ENCODE results near the gene DCTN1.
"Not testable (repeated sequence)": the region's sequence is repeated elsewhere in the genome, so short reads cannot be mapped to it uniquely, and the experiment has no call there.

DCTN1 gene

DNA sequence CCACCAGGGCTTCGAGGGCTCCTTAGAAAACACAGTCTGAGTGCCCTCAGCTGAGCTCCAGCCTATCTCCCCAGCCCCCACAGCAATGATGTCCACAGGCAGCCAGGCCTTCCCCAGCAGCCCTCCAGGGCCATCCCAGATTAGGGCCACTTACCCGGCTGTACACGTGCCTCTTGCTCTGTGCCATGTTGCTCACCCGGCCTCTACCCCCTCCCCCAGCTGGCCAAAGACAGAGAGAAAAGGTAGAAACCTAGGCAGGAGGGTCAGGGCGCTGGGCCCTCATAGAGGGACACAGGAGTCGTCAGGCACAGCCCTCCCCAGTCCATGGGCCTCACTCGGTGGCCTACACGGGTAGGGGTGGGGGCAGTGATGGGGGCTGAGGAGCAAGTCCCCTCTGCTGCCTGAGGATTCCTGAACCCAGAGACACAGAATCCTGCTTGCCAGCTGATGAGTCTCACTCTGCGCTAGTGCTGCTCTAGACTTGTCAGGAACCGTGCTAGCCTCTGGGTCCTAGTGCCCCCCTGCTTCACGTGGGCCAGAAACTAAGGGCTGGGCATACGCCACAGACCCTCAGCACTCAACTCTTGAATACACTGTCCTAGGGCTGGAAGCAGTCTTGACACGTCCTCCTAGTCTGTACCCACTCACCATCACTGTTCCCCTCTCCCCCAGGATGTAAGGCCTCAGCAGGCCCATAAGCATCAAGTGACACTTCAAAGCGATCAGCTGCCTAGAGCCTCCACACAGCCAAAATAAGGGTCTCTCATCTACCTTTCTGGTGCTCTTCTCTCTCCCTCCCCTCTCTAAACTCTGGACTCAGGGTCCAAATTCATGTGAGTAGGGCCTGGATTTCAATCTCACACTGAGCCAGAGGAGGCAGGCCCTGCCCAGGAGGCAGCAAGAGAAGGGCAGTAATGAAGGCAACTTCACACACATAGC, at the start of gene DCTN1:
TSS of gene DCTN1 (minus strand) at position 461 of the 939 bp plus-strand sequence. CDS start at position 187, 274 bp downstream.
- no peak for DNase-seq

DNA sequence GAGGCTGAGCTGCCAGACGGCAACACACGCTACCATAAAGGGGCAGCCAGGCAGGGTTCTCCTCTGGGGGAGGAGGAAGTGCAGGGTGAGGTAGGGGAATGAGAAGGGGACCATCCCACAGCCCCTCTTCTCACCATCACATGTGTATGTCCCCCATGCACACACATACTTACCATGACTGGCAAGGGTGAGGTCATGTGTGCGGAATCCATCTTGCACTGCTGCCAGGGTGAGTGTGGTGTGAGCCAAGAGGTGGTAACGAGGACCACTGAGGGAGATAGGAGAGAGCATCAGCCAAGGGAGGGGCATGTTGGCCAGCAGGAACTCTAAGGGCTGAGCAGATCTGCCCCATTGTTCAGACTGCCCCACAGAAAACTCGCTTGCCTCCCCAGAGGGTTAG, 48.6 kb upstream of the DCTN1 start:
- DNase-seq = no peak

DNA sequence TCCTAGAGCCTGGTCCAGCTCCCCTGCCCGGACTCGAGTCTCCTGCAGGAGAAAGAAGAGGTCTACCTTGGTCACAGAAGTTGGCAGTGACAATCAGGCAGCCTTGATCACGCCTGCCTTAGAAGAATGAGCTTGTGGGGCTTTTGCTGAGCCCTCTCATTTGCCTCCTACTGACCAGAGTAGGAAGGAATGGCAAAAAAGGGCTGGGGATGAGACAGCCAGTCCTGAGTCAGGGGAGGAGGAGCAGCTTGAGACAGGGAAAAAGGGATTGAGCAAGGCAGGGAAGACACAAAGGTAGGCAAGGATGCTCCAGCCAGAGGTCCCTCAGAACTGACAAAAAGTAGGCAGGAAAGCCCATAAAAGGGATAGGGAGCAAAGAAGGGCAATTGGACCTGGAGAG, 47.4 kb upstream of the DCTN1 start:
- DNase-seq = no peak

DNA sequence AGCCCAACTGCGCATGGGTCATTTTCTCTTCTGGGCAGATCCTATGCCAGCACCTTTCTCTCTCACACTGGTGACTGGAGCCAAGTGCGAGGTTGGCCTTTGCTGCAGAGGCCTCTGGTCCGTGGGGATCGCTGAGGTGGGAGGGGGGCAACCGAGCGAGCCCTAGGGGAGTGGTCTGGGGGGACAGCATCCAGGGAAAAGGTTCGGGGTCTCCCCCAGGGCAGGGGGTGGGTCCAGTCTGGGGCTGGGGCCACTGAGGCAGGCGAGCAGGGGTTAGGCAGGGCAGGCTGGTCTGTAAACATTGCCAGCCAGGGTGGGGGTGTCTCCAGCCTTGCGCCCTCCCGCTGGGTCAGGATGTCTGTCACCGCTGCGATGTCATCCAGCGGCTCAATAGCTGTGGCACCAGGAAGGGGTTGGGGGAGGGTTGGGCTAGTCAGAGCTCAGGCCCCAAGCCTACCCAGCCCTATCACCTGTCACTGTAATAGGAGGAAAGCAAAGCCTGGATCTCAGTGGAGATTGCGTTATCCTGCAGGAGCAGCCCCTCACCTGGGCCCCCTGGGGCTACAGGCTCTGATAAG, 46.2 kb upstream of the DCTN1 start:
- no peak for DNase-seq

DNA sequence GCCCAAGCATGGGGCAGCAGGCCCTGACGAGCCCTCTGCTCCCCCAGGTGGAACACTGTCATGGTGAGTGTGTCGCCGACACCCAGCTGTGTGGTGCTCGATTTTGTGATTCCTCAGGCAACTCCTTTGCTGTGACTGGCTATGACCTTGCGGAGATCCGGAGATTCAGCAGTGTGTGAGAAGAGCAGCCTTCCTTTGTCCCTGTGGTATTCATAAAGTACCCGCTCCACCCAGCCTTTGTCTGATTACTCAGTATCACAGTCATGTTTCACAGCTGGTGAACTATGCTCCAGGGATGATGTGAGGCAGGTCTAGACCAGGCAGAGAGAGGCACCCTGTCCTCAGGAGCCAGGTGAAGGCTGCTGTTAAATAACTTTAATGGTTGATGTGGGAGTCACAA, 45.4 kb upstream of the DCTN1 start:
- no peak for DNase-seq

DNA sequence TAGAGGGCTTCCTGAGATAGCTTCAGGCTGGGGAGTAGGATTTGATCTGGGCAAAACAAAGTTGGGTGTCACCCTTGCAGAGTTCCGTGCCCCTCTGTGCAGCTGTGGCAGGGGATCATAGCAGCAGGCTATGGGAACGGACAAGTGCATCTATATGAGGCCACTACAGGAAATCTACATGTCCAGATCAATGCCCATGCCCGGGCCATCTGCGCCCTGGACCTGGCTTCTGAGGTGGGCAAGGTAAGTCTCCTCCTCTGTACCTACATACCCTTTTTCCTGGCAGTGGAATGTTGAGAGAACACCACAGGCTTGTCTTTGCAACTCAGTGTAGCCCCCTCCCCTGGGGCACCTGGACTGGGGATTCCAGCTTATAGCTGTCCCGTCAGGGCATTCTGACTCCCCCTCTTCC, 44.9 kb upstream of the DCTN1 start:
- no peak for DNase-seq

DNA sequence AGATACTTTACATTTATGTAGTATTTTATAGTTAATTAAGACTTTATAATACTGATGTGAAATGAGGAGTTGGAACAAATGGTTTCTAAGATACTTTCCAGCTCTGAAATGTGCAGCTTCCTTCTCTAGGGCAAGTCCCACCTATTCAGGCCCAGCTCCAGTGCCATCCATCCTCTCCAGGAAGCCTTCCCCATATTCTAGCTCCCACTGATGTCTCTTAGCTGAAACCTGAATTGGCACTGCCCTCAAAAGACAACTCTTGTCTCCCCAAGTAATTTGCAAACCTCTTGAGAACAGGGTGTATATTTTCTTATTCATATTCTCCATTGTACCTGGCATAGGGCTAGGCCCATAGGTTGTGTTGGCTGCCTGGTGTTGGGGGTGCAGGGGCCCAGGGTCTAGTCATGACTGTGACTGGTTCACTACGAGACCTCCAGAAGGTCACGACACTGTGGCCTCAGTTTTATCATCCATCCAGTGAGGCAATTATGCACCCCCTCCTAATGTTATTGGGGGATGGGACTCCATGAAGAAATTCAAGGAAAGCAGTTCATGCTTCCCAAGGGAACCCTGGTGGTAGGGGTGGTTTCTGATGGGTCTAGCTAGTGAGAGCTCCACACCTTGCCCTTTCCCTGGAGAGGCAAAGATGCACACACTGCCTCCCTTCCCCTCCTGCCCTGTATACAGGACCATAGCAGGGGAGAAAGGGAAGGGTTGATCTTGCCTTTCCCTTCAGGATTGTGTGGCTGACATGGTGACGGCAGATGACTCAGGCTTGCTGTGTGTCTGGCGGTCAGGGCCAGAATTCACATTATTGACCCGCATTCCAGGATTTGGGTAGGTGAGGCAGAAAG, 44.3 kb upstream of the DCTN1 start:
- no peak for DNase-seq

DNA sequence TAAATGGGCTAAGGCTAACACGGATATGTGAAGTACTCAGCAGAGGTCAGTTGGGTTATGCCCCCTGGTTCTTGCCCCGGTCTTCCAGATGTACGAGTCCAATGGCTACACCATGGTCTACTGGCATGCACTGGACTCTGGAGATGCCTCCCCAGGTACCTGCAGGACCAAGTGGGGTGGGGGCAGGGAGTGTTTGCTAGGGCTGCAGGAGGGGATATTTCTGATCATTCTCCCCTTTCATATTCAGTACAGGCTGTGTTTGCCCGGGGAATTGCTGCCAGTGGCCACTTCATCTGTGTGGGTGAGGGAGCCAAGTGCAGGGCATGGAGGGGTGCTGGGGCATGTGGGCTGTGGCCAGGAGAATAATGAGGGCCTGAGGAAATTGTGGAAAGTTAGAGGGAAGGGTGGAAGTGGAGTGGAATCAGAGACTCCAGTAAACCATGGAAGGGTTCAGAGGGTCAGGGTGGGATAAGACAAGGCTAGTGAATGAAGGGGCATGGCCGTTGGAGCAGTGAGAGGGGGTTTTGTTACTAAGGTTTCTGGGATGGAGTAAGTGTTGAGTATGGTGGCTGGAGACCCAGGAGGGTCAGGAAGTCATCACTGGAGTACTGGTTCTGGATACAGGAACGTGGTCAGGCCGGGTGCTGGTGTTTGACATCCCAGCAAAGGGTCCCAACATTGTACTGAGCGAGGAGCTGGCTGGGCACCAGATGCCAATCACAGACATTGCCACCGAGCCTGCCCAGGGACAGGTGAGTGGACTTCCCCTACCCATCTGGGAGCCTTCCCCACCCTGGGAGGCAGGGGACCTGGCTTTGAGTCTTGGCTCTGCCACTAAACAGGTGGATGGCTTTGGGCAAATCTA, 43.4 kb upstream of the DCTN1 start:
- no peak for DNase-seq

DNA sequence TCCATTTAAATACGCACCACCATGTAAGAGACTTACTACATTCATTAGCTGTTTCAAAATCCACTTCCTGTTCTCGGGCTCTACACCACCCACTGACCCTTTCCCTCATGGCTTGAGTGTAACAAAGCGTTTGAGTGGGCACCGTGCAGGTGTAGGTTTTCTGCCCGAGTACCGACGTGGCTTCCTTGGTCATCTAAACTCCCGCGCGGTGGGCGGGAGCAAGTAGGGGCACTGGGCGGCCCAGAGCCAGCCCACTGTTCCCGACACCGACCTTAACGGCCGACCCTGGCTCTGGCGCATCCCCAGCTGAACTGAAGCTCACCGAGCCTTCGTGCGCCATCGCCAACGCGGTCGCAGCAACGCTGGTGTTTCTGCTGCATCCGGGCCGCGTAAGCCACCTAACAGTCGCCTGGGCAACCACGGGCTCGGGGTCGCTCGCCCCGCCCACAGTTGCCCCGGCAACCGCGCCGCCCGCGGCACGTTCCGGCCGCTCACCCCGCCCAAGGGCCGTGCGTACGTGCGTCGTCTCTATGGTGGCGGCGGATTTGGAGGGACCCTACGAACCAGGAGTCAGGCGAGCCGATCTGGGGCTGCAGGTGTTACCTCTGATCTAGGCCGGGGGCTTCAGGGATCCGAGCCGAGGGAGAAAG, 41.2 kb upstream of the DCTN1 start, which contains the start of the genes C2orf81 and WDR54:
TSS of gene C2orf81 (minus strand) at position 399 of the 650 bp plus-strand sequence. CDS start at position 340, 59 bp downstream.
TSS of gene WDR54 (plus strand) at position 510 of the 650 bp plus-strand sequence. CDS start 424 bp downstream, outside the sequence.
- DNase-seq = peak; percentile 92

DNA sequence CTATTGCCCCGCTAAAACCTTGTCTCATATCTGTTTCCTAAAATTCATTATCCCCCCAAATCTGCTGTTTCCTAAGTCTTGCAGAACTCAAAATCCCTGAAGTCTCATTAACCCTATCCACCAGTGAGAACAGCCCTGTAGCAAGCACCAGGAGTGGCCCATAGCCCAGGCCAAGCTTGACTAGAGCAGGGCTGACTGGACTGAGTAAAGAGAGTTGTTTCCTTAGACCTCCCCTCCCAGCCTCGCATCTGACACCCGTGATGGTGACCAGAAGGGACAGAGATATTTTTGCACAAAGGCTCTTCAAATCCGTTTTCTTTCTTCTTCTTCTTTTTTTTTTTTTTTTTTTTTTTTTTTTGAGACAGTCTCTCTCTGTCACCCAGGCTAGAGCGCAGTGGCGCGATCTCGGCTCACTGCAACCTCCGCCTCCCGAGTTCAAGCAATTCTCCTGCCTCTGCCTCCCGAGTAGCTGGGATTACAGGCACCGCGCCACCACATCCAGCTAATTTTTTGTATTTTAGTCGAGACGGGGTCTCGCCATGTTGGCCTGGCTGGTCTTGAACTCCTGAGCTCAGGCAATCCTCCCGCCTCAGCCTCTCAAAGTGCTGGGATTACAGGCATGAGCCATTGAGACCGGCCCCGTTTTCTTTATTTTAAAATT, 40.5 kb upstream of the DCTN1 start:
- DNase-seq = not testable (repeated sequence)

DNA sequence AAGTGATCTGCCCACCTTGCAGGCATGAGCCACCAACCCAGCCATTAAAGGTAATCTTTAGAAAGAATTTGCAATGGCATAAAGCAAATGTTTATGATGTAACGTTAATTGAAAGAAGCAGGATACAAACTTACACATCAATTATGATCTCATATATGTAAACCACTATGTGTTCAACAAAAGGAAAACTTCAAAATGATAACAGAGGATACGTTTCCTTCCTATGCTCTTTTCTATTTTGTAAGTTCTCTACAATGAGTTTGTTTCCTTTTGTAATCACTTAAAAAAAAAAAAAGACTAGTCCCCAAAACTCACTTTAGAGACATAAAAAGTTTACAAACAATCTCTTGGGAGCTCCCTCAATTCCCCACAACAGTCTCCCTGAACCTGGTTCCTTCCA, 39.9 kb upstream of the DCTN1 start:
- DNase-seq = no peak

DNA sequence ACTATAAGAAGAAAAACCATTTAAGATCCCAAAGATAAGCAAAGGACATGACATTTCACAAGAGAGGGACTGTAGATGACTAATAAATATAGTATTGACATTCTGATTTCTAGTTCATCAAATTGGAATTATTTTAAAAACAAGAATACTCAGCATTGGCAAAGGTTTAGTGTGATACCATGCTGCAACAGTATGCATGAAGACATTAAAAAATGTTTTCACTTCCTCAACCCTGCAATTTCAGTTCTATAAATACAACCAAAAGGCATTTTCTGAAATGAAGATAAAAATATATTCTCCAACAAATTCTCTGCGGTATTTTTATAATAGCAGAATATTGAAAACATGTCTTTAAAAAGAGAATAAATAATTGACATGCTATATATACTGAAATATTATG, 39.2 kb upstream of the DCTN1 start:
- DNase-seq = no peak

DNA sequence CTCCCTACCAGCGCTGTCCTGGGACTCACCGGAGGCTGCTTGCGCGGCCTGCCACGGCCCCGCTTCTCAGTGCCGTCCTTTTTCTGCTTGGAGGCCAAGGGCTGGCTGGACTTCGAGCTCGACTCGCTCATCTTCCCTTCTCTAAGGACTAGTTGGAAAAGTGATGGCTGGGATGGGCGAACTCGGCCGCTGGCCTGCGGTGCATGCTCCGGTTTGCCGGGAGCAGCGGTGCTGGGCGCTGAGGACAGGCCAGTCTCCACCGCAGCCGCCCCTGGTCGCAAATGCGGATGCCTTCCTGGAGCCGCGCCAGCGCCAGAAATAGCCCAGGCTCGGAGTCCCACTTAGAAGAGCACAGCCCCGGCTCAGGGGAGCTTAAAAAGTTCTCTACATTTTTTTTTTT, 38.2 kb upstream of the DCTN1 start:
- DNase-seq = no peak

DNA sequence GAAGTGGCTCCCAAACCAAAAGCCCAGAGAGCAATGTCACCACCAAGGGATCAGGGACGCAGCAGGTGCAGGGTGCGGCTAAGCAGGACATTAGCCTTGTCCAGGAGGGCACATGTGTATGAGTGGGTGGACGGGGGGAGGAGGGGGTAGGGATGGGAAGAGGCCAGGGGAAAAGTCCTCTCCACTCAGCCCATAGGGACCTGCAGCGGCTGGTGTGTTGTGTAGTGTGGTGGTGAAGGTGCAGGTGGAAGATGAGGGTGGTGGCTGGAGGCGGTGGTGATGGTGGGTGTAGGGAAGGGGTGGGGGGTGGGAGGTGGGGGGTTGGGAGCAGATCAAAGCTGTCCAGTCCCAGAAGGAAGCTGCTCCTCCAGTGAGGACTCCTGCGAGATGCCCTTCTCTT, 37.7 kb upstream of the DCTN1 start:
- no peak for DNase-seq

DNA sequence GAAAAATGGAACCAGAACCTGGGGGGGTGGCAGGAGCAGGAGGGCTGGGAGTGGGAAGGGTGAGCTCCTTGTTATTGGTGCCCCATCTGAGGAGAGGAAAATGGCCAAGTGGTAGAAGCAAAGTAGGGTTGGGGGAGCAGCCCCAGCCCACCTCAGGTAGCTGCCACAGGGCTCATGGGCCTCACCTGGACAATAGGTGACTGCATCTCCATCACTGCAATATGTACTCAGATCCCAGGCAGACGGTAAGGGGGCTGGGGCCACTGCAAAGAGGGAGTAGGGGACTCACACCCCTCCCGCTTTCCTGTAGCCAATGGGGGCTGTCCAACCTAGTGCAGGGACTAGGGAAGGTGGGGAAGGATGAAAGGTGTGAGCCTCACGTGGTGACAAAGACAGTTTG, 37.1 kb upstream of the DCTN1 start:
- DNase-seq = no peak

DNA sequence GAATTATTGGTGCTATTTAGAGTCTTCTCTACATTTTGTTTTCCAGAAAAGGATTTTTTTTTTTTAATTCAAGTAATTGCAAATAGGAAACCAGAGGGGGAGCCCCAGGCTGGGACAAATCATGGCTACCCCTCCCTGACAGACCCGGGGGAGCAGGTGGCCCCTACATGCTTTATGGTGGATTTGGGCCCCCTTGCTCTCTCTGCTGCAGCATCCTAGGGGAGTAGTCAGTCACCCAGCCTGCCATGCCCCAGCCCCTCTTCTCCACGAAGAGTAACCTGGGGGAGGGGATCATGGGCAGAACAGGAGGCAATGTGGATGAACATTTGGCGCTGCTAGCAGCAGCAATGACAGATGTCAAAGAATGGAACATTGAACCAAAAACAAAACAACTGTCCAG, 36.7 kb upstream of the DCTN1 start:
- DNase-seq = no peak

DNA sequence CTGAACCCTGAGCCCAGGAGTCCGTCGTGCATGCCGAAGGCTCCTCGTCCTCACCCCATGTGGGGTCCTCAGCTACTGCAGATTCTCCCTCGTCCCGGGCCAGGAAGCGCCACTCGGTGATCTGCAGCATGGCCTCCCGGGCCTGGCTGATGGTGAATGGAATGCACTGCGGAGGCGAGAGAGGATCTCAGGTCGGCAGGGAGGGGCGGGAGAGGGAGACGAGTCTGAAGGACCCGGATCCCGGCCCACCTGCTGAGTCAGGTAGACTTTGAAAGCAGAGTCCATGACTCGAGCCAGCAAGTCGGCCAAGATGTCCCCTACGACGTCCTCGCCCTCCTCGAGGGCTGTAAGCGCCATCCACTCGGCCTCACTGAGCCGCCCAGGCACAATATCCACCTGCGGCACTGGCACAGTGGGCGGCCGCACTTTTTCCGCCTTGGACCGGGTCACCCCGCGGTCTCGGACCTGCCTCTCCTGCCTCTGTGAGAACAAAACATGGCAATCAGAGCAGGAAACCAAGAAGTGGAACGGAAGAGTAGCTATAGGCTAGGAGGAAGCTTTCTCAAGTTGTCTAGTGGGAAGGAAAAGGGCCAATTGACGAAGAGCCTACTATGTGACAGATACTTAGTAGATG, 35.8 kb upstream of the DCTN1 start:
- no peak for DNase-seq

DNA sequence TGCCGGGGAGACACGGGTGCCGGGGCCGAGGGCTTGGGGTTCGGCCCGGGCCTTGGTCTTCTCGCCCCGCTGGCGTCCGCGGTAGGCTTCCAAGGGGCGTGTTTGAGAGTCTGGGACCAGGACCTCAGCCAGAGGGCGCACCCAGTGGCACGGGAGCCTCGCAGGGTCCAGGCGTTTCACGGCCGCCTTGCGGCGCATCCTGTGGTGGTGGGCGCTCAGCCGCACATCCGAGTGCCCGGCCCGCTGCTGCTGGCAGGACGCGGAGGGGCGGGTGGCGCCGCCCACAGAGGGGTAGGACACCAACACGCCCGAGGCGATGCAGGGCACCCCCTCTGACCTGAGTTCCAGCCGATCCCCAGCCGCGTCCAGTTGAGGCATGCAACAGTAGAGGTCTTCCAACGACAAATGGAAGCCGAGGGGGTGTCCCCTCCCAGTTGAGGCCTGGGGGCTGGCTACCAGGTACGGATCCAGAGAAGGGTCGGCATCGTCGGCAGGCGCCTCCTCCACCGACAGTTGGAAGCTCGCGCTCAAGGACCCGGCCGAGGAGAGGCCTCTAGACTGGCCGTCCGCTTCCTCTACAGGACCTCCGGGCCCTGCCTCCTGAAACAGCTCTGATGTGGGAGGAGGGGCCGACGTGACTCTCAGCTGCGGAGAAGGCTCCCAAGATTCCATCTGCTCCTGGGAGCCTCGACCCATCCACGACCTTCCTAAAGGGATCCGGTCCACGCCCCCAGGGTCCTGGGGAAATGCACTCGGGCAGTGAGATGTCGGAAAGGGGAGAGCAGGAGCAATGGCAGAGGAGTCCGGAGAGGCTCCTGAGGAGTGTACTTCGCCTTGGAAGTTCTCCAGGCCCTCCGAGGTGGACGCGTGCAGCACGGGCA, 35.0 kb upstream of the DCTN1 start:
- no peak for DNase-seq

DNA sequence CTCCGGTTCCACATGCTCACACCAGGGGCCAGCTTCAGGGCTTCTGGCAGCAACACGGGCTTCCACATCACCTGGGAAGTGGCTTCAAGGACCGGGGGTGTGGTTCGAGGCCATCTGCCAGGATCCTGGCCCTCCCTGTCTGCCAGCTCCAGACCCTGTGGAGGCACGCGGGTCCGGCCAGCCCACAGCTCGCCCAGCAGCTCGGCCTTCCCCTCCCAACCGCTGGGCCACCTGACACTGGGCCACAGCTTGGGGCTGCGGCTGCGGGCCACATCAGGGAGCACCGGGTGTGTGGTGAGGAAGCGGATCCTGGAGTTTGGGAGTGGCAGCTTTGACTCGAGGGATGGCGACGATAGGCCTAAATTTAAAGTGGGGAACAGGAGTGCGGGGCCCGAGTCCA, 34.3 kb upstream of the DCTN1 start:
- DNase-seq = no peak

All from stimulated activated naive CD4-positive, alpha-beta T cell treated with Interleukin-2 at 50 U/mL for 16 hours (primary cell).